ENCODE results near the gene TNFRSF13B. TPM values are rescaled to one million over a fixed set of nuclear protein-coding genes. Genes with fewer than 3 reads are reported as not detected.
"Not testable (repeated sequence)": the region's sequence is repeated elsewhere in the genome, so short reads cannot be mapped to it uniquely, and the experiment has no call there.

TNFRSF13B gene
- polyA plus RNA-seq, 3 donors, result 0.14 to 0.15 TPM; not detected in 1

- not testable (repeated sequence) for H3K27ac ChIP-seq (ENCODE audit: low read depth, low read length)
- 51 to 71% (median 57%) methylated on average over 10 of the region's 10 CpGs for WGBS, 3 donors
These were observed 1.1 kb upstream of the TNFRSF13B start for GRCh38 chr17:16973043-16973442.

- no peak overlapping the region for H3K27ac ChIP-seq (ENCODE audit: low read depth, low read length)
- WGBS, 3 donors, result 87 to 96% (median 92%) methylated on average over 6 of the region's 6 CpGs
These were observed 428 bp upstream of the TNFRSF13B start for GRCh38 chr17:16972346-16972745.

GRCh38 chr17:16969931-16970906, 1.7 kb downstream of the TNFRSF13B start:
- 70 to 76% (median 75%) methylated on average over 13 of the region's 13 CpGs for WGBS, 3 donors

GRCh38 chr17:16968786-16969185, 3.1 kb downstream of the TNFRSF13B start:
- H3K27ac ChIP-seq (ENCODE audit: low read depth, low read length), result no peak overlapping the region
- 84 to 88% (median 85%) methylated on average over 1 of the region's 1 CpG for WGBS, 3 donors

More at GRCh38 chr17:16969931-16970906, 1.7 kb downstream of the TNFRSF13B start:
- H3K27ac ChIP-seq (ENCODE audit: low read depth, low read length), result no peak overlapping the region

GRCh38 chr17:16962804-16963203, 9.1 kb downstream of the TNFRSF13B start:
- H3K27ac ChIP-seq (ENCODE audit: low read depth, low read length), result no peak overlapping the region
- 58 to 64% (median 64%) methylated on average over 7 of the region's 7 CpGs for WGBS, 3 donors

GRCh38 chr17:16961792-16962191, 10.1 kb downstream of the TNFRSF13B start:
- H3K27ac ChIP-seq (ENCODE audit: low read depth, low read length), result no peak overlapping the region
- 45 to 76% (median 72%) methylated on average over 3 of the region's 3 CpGs for whole genome bisulfite sequencing, 3 donors

- H3K27ac ChIP-seq (ENCODE audit: low read depth, low read length), result not testable (repeated sequence)
- 27 to 82% (median 38%) methylated on average over 2 of the region's 2 CpGs for WGBS, 3 donors
These were observed 10.9 kb downstream of the TNFRSF13B start for GRCh38 chr17:16961022-16961421.

GRCh38 chr17:16955011-16955410, 16.9 kb downstream of the TNFRSF13B start:
- not testable (repeated sequence) for H3K27ac ChIP-seq (ENCODE audit: low read depth, low read length)
- 33 to 60% (median 59%) methylated on average over 6 of the region's 6 CpGs for WGBS, 3 donors

- H3K27ac ChIP-seq (ENCODE audit: low read depth, low read length), result no peak overlapping the region
- WGBS, 3 donors, result 33 to 56% (median 35%) methylated on average over 3 of the region's 3 CpGs
These were observed 17.4 kb downstream of the TNFRSF13B start for GRCh38 chr17:16954521-16954920.

GRCh38 chr17:16953841-16954240, 18.1 kb downstream of the TNFRSF13B start:
- WGBS, 3 donors, result 87 to 89% (median 89%) methylated on average over 9 of the region's 9 CpGs
- no peak overlapping the region for H3K27ac ChIP-seq (ENCODE audit: low read depth, low read length)

GRCh38 chr17:16953347-16953746, 18.6 kb downstream of the TNFRSF13B start:
- 76 to 85% (median 79%) methylated on average over 3 of the region's 3 CpGs for WGBS, 3 donors
- H3K27ac ChIP-seq (ENCODE audit: low read depth, low read length), result no peak overlapping the region

- 75 to 79% (median 78%) methylated on average over 8 of the region's 8 CpGs for WGBS, 3 donors
- H3K27ac ChIP-seq (ENCODE audit: low read depth, low read length), result no peak overlapping the region
These were observed 19.5 kb downstream of the TNFRSF13B start for GRCh38 chr17:16952401-16952800.

- H3K27ac ChIP-seq (ENCODE audit: low read depth, low read length), result no peak overlapping the region
- WGBS, 3 donors, result 80 to 86% (median 83%) methylated on average over 5 of the region's 5 CpGs
These were observed 21.4 kb downstream of the TNFRSF13B start for GRCh38 chr17:16950488-16950887.

- H3K27ac ChIP-seq (ENCODE audit: low read depth, low read length), result no peak overlapping the region
- WGBS, 3 donors, result 92 to 93% (median 93%) methylated on average over 6 of the region's 6 CpGs
These were observed 23.1 kb downstream of the TNFRSF13B start for GRCh38 chr17:16948587-16949376.

- no peak overlapping the region for H3K27ac ChIP-seq (ENCODE audit: low read depth, low read length)
These were observed 24.4 kb downstream of the TNFRSF13B start for GRCh38 chr17:16947470-16947869.

GRCh38 chr17:16945663-16946218, 26.2 kb downstream of the TNFRSF13B start:
- WGBS, 3 donors, result 43 to 72% (median 59%) methylated on average over 10 of the region's 10 CpGs

More at GRCh38 chr17:16947470-16947869, 24.4 kb downstream of the TNFRSF13B start:
- WGBS, 3 donors, result 75 to 87% (median 82%) methylated on average over 3 of the region's 3 CpGs

GRCh38 chr17:16945136-16945482, 26.8 kb downstream of the TNFRSF13B start:
- 88 to 94% (median 90%) methylated on average over 6 of the region's 6 CpGs for WGBS, 3 donors

More at GRCh38 chr17:16945663-16946218, 26.2 kb downstream of the TNFRSF13B start:
- no peak overlapping the region for H3K27ac ChIP-seq (ENCODE audit: low read depth, low read length)

GRCh38 chr17:16944334-16945135, 27.4 kb downstream of the TNFRSF13B start:
- no peak overlapping the region for H3K27ac ChIP-seq (ENCODE audit: low read depth, low read length)
- 78 to 81% (median 79%) methylated on average over 14 of the region's 14 CpGs for WGBS, 3 donors

More at GRCh38 chr17:16945136-16945482, 26.8 kb downstream of the TNFRSF13B start:
- H3K27ac ChIP-seq (ENCODE audit: low read depth, low read length), result no peak overlapping the region

All from adipose tissue (tissue), 3 donors.